ENCODE measurements around the gene SMCHD1. TPM values are rescaled to one million over a fixed set of nuclear protein-coding genes. Genes with fewer than 3 reads are reported as not detected.

Gene SMCHD1
- total RNA-seq, 1 donor from 2014 or later: 29.7 TPM

GRCh38 chr18:2847317-2848246, 192.1 kb downstream of the SMCHD1 start:
- H3K27ac ChIP-seq (ENCODE audit: low read depth, low read length): no peak overlapping the region
- H2AFZ ChIP-seq (ENCODE audit: low read depth, low read length): peak overlapping the region; percentile 84
- H3K9me3 ChIP-seq (ENCODE audit: insufficient read depth, low read depth, low read length): no peaks in the 10 kb centered on the region
- DNase-seq (ENCODE audit: low read depth): no peak
- Mint-ChIP-seq H3K4me1 (ENCODE audit: low read depth, unreplicated experiment) (peaks cover 5% of the 10 kb centered on the region), H3K36me3 (ENCODE audit: low read depth, unreplicated experiment) (no peaks in the 10 kb centered on the region), H3K4me3 (ENCODE audit: unreplicated experiment) (peak overlapping the region; percentile 88), H3K9me3 (ENCODE audit: unreplicated experiment) (no peaks in the 10 kb centered on the region), H3K27me3 (ENCODE audit: low read depth, unreplicated experiment) (peaks cover 4% of the 10 kb centered on the region), H3K27ac (ENCODE audit: unreplicated experiment) (peak overlapping the region; percentile 86)
- H3K4me3 ChIP-seq (ENCODE audit: insufficient read depth, low read depth, low read length): peak overlapping the region; percentile 56
- no peaks in the 10 kb centered on the region for H4K20me1 ChIP-seq (ENCODE audit: insufficient read depth, low read length)
- H3K4me1 ChIP-seq (ENCODE audit: insufficient read depth, low read length): peaks cover 6% of the 10 kb centered on the region
- FAIRE-seq: no peak
- H3K79me2 ChIP-seq (ENCODE audit: insufficient read depth, low read length): no peaks in the 10 kb centered on the region
- H3K4me2 ChIP-seq (ENCODE audit: low read length): peak overlapping the region; percentile 86
- TF ChIP-seq CTCF (IDR thresholded peaks at IDR 0.05; ENCODE audit: insufficient read depth, low read depth, low read length) (no peak), EZH2 (IDR thresholded peaks at IDR 0.05; ENCODE audit: insufficient read depth, low read length) (no peak)
- peaks cover 22% of the 10 kb centered on the region for H3K27me3 ChIP-seq (ENCODE audit: insufficient read depth, low read length)
- H3K36me3 ChIP-seq (ENCODE audit: insufficient read depth, low read length): no peaks in the 10 kb centered on the region
- peak overlapping the region; percentile 75 for H3K9ac ChIP-seq (ENCODE audit: low read length)

- H3K27me3 ChIP-seq (ENCODE audit: insufficient read depth, low read length): peaks cover 22% of the 10 kb centered on the region
- H3K4me1 ChIP-seq (ENCODE audit: insufficient read depth, low read length): peaks cover 6% of the 10 kb centered on the region
- H4K20me1 ChIP-seq (ENCODE audit: insufficient read depth, low read length): no peaks in the 10 kb centered on the region
- peak overlapping the region; percentile 88 for H3K4me3 Mint-ChIP-seq (ENCODE audit: unreplicated experiment)
- H3K9me3 ChIP-seq (ENCODE audit: insufficient read depth, low read depth, low read length): no peaks in the 10 kb centered on the region
- H3K4me2 ChIP-seq (ENCODE audit: low read length): peak overlapping the region; percentile 86
- DNase-seq (ENCODE audit: low read depth) (no peak), FAIRE-seq (no peak)
- H3K4me3 ChIP-seq (ENCODE audit: insufficient read depth, low read depth, low read length): peak overlapping the region; percentile 56
- H3K79me2 ChIP-seq (ENCODE audit: insufficient read depth, low read length): no peaks in the 10 kb centered on the region
- no peaks in the 10 kb centered on the region for H3K36me3 ChIP-seq (ENCODE audit: insufficient read depth, low read length)
- no peaks in the 10 kb centered on the region for H3K36me3 Mint-ChIP-seq (ENCODE audit: low read depth, unreplicated experiment)
- H3K27ac ChIP-seq (ENCODE audit: low read depth, low read length): no peak overlapping the region
- H3K27ac Mint-ChIP-seq (ENCODE audit: unreplicated experiment): peak overlapping the region; percentile 86
- no peaks in the 10 kb centered on the region for H3K9me3 Mint-ChIP-seq (ENCODE audit: unreplicated experiment)
- H3K27me3 Mint-ChIP-seq (ENCODE audit: low read depth, unreplicated experiment): no peaks in the 10 kb centered on the region
- TF ChIP-seq EZH2 (IDR thresholded peaks at IDR 0.05; ENCODE audit: insufficient read depth, low read length) (no peak), CTCF (IDR thresholded peaks at IDR 0.05; ENCODE audit: insufficient read depth, low read depth, low read length) (no peak)
- H3K9ac ChIP-seq (ENCODE audit: low read length): peak overlapping the region; percentile 75
- H2AFZ ChIP-seq (ENCODE audit: low read depth, low read length): no peak overlapping the region
- peaks cover 5% of the 10 kb centered on the region for H3K4me1 Mint-ChIP-seq (ENCODE audit: low read depth, unreplicated experiment)
Observed at GRCh38 chr18:2848247-2849246, 193.0 kb downstream of the SMCHD1 start.
